ENCODE measurements around the gene SERINC2. TPM values are rescaled to one million over a fixed set of nuclear protein-coding genes. Genes with fewer than 3 reads are reported as not detected.

The SERINC2 gene
- total RNA-seq, 4 donors from 2014 or later: 29.6 to 108 (median 79.2) TPM

- 34 to 39% methylated on average over 4 of the region's 4 CpGs for WGBS, 2 donors
- intact Hi-C loops (cut with DNase I): no loop called here
- no peak overlapping the region for H3K27ac ChIP-seq
- H3K9me3 ChIP-seq: no peaks in the 10 kb centered on the region
- TF ChIP-seq CTCF (IDR thresholded peaks at IDR 0.05) (no peak), POLR2A (IDR thresholded peaks at IDR 0.05) (no peak)
- H3K4me3 ChIP-seq: no peak overlapping the region
- peaks cover 0 to 4% (median 0%) of the 10 kb centered on the region in 3 donors for H3K36me3 ChIP-seq
- DNase-seq: no peak
- H3K27me3 ChIP-seq: peaks cover 0 to 4% (median 0%) of the 10 kb centered on the region in 4 donors
- H3K4me1 ChIP-seq: peaks cover 6 to 65% (median 17%) of the 10 kb centered on the region in 3 donors
Observed at GRCh38 chr1:31418626-31419323, 5.8 kb downstream of the SERINC2 start.

GRCh38 chr1:31420716-31421115 is 7.7 kb downstream of the SERINC2 start:
- Histone ChIP-seq H3K27ac (no peak overlapping the region), H3K27me3 (peaks cover 0 to 4% (median 0%) of the 10 kb centered on the region in 4 donors), H3K4me1 (peaks cover 6 to 58% (median 17%) of the 10 kb centered on the region in 3 donors), H3K36me3 (peaks cover 0 to 16% (median 0%) of the 10 kb centered on the region in 3 donors), H3K4me3 (no peak overlapping the region), H3K9me3 (no peaks in the 10 kb centered on the region)
- 77 to 84% methylated on average over 5 of the region's 5 CpGs for WGBS, 2 donors
- TF ChIP-seq POLR2A (IDR thresholded peaks at IDR 0.05) (no peak), CTCF (IDR thresholded peaks at IDR 0.05) (no peak)
- DNase-seq: no peak
- intact Hi-C loops (cut with DNase I): loop anchor here (10.0 kb wide), 1 partner anchor 124 kb away; no protein-coding TSS in a partner anchor

GRCh38 chr1:31421371-31422040 is 8.5 kb downstream of the SERINC2 start:
- no peak overlapping the region for H3K4me3 ChIP-seq
- intact Hi-C loops (cut with DNase I): loop anchor here (2.0 to 10.0 kb wide), 2 partner anchors 27 to 123 kb away; no protein-coding TSS in a partner anchor
- peaks cover 6 to 56% (median 17%) of the 10 kb centered on the region in 3 donors for H3K4me1 ChIP-seq
- peaks cover 0 to 17% (median 0%) of the 10 kb centered on the region in 3 donors for H3K36me3 ChIP-seq
- DNase-seq: no peak
- H3K27ac ChIP-seq: peak overlapping the region in 2 of 4 donors; percentile 68 to 70
- WGBS, 2 donors: 50 to 69% methylated on average over 8 to 9 of the region's 9 CpGs
- no peaks in the 10 kb centered on the region for H3K9me3 ChIP-seq
- H3K27me3 ChIP-seq: peaks cover 0 to 4% (median 0%) of the 10 kb centered on the region in 4 donors
- TF ChIP-seq CTCF (IDR thresholded peaks at IDR 0.05) (peak in 1 of 6 experiments; percentile 12), POLR2A (IDR thresholded peaks at IDR 0.05) (no peak)

- Histone ChIP-seq H3K4me3 (no peak overlapping the region), H3K9me3 (no peaks in the 10 kb centered on the region), H3K27me3 (peaks cover 0 to 4% (median 0%) of the 10 kb centered on the region in 4 donors), H3K36me3 (peaks cover 0 to 28% (median 0%) of the 10 kb centered on the region in 3 donors), H3K4me1 (peaks cover 6 to 43% (median 7%) of the 10 kb centered on the region in 3 donors), H3K27ac (peak overlapping the region in 3 of 4 donors; percentile 46 to 70 (median 68))
- intact Hi-C loops (cut with DNase I): loop anchor here (2.0 to 10.0 kb wide), 2 partner anchors 28 to 122 kb away; no protein-coding TSS in a partner anchor
- 35 to 42% methylated on average over 12 to 14 of the region's 15 CpGs for WGBS, 2 donors
- no peak for DNase-seq
- TF ChIP-seq POLR2A (IDR thresholded peaks at IDR 0.05): no peak
- peak; percentile 91 to 95 (median 92) for TF ChIP-seq CTCF (IDR thresholded peaks at IDR 0.05)
Observed at GRCh38 chr1:31422505-31423319, 9.7 kb downstream of the SERINC2 start.
